Measurements from ENCODE around the gene SAMMSON.

SAMMSON gene

GRCh38 chr3:70010346-70010745, 10.8 kb downstream of the SAMMSON start:
- no peaks in the 10 kb centered on the region for H3F3A ChIP-seq (ENCODE audit: control insufficient read depth, insufficient read depth)
- no peaks in the 10 kb centered on the region for H3K9me2 ChIP-seq (replicated peaks; ENCODE audit: control insufficient read depth, low read length)
- no peaks in the 10 kb centered on the region for H3K9me3 ChIP-seq (ENCODE audit: control insufficient read depth, insufficient read depth, low read length)
- no peaks in the 10 kb centered on the region for H3K27me3 ChIP-seq (ENCODE audit: control insufficient read depth, low read length)
- H3K4me3 ChIP-seq (ENCODE audit: low read length): no peak overlapping the region
- TF ChIP-seq EZH2phosphoT487 (IDR thresholded peaks at IDR 0.05; ENCODE audit: borderline replicate concordance, low read length) (no peak), CTCF (IDR thresholded peaks at IDR 0.05; ENCODE audit: low read depth, low read length, poor library complexity, severe bottlenecking) (no peak)
- H3K79me2 ChIP-seq (ENCODE audit: control insufficient read depth, low read length): no peaks in the 10 kb centered on the region
- H3K36me3 ChIP-seq (ENCODE audit: control insufficient read depth, low read length): no peaks in the 10 kb centered on the region
- H4K20me1 ChIP-seq (ENCODE audit: control insufficient read depth, insufficient read depth, low read depth, low read length): no peaks in the 10 kb centered on the region
- no peaks in the 10 kb centered on the region for H3K4me1 ChIP-seq (ENCODE audit: control insufficient read depth, low read length)
- no peak overlapping the region for H3K4me2 ChIP-seq (ENCODE audit: low read length)
- H3K27ac ChIP-seq (ENCODE audit: low read depth, low read length): no peak overlapping the region

- Histone ChIP-seq H3F3A (ENCODE audit: control insufficient read depth, insufficient read depth) (no peaks in the 10 kb centered on the region), H3K9me2 (replicated peaks; ENCODE audit: control insufficient read depth, low read length) (no peaks in the 10 kb centered on the region), H3K4me1 (ENCODE audit: control insufficient read depth, low read length) (no peaks in the 10 kb centered on the region), H3K4me2 (ENCODE audit: low read length) (no peak overlapping the region), H3K9me3 (ENCODE audit: control insufficient read depth, insufficient read depth, low read length) (no peaks in the 10 kb centered on the region), H3K79me2 (ENCODE audit: control insufficient read depth, low read length) (no peaks in the 10 kb centered on the region), H3K36me3 (ENCODE audit: control insufficient read depth, low read length) (no peaks in the 10 kb centered on the region), H4K20me1 (ENCODE audit: control insufficient read depth, insufficient read depth, low read depth, low read length) (no peaks in the 10 kb centered on the region), H3K27ac (ENCODE audit: low read depth, low read length) (no peak overlapping the region), H3K27me3 (ENCODE audit: control insufficient read depth, low read length) (no peaks in the 10 kb centered on the region), H3K4me3 (ENCODE audit: low read length) (no peak overlapping the region)
- no peak for TF ChIP-seq EZH2phosphoT487 (IDR thresholded peaks at IDR 0.05; ENCODE audit: borderline replicate concordance, low read length)
- no peak for TF ChIP-seq CTCF (IDR thresholded peaks at IDR 0.05; ENCODE audit: low read depth, low read length, poor library complexity, severe bottlenecking)
Measured at GRCh38 chr3:70011582-70011981, 12.0 kb downstream of the SAMMSON start.

GRCh38 chr3:70020906-70021660, 21.6 kb downstream of the SAMMSON start:
- Histone ChIP-seq H3K79me2 (ENCODE audit: control insufficient read depth, low read length) (no peaks in the 10 kb centered on the region), H3K9me3 (ENCODE audit: control insufficient read depth, insufficient read depth, low read length) (no peaks in the 10 kb centered on the region; the same call in 1 of the 2 replicates), H4K20me1 (ENCODE audit: control insufficient read depth, insufficient read depth, low read depth, low read length) (no peaks in the 10 kb centered on the region), H3K27ac (ENCODE audit: low read depth, low read length) (peak overlapping the region; percentile 51), H3K4me1 (ENCODE audit: control insufficient read depth, low read length) (peaks cover 19% of the 10 kb centered on the region), H3K4me2 (ENCODE audit: low read length) (peak overlapping the region; percentile 43), H3K9me2 (replicated peaks; ENCODE audit: control insufficient read depth, low read length) (no peaks in the 10 kb centered on the region), H3K36me3 (ENCODE audit: control insufficient read depth, low read length) (no peaks in the 10 kb centered on the region), H3K4me3 (ENCODE audit: low read length) (peak overlapping the region; percentile 28), H3F3A (ENCODE audit: control insufficient read depth, insufficient read depth) (peaks cover 3% of the 10 kb centered on the region; the same call in 1 of the 2 replicates), H3K27me3 (ENCODE audit: control insufficient read depth, low read length) (no peaks in the 10 kb centered on the region)
- TF ChIP-seq EZH2phosphoT487 (IDR thresholded peaks at IDR 0.05; ENCODE audit: borderline replicate concordance, low read length): no peak
- TF ChIP-seq CTCF (IDR thresholded peaks at IDR 0.05; ENCODE audit: low read depth, low read length, poor library complexity, severe bottlenecking): no peak
